Skeletal muscle tissue (tissue), 4 donors: ENCODE measurements around the gene PPP1R1C. TPM values are rescaled to one million over a fixed set of nuclear protein-coding genes. Genes with fewer than 3 reads are reported as not detected.
"Not testable (repeated sequence)": the region's sequence is repeated elsewhere in the genome, so short reads cannot be mapped to it uniquely, and the experiment has no call there.

Experiments
- H3K27ac ChIP-seq: one replicate; pipeline ENCODE4 v1.7.0; 2013; ENCODE audit warnings: mild to moderate bottlenecking, low read depth, low read length, inconsistent platforms
- H3K27me3 ChIP-seq, 3 donors: one replicate each; pipeline ENCODE4 v1.7.0; 2013; ENCODE audit warnings: low read length in 3 of 3; ENCODE audit not compliant: control insufficient read depth in 3 of 3, insufficient read depth in 3 of 3
- H3K36me3 ChIP-seq, 3 donors: one replicate each; pipeline ENCODE4 v1.7.0; 2013; ENCODE audit warnings: low read length in 3 of 3; ENCODE audit not compliant: control insufficient read depth in 3 of 3, insufficient read depth in 3 of 3
- H3K4me1 ChIP-seq, 3 donors: one replicate each; pipeline ENCODE4 v1.7.0; 2013; ENCODE audit warnings: low read length in 3 of 3, mild to moderate bottlenecking in 3 of 3; ENCODE audit not compliant: control insufficient read depth in 3 of 3, insufficient read depth in 3 of 3
- H3K4me3 ChIP-seq, 3 donors: one replicate each; pipeline ENCODE4 v1.7.0; 2013; ENCODE audit warnings: low read length in 3 of 3
- H3K9ac ChIP-seq, 3 donors: one replicate each; pipeline ENCODE4 v1.7.0; 2013; ENCODE audit warnings: low read length in 3 of 3, mild to moderate bottlenecking in 3 of 3, moderate library complexity in 2 of 3, low read depth in 1 of 3
- H3K9me3 ChIP-seq, 3 donors: one replicate each; pipeline ENCODE4 v1.7.0; 2013; ENCODE audit warnings: low read length in 3 of 3; ENCODE audit not compliant: control insufficient read depth in 3 of 3
- total RNA-seq: library from RNA; depleted of rRNA; stranded (reverse); fragments of >200 nt; gene quantifications from one replicate; pipeline ENCODE4 v1.2.3, GENCODE V29; 2014
- donor health status: Osteomylitis.

PPP1R1C gene
- total RNA-seq, 1 donor from 2014 or later: 1.6 TPM

DNA sequence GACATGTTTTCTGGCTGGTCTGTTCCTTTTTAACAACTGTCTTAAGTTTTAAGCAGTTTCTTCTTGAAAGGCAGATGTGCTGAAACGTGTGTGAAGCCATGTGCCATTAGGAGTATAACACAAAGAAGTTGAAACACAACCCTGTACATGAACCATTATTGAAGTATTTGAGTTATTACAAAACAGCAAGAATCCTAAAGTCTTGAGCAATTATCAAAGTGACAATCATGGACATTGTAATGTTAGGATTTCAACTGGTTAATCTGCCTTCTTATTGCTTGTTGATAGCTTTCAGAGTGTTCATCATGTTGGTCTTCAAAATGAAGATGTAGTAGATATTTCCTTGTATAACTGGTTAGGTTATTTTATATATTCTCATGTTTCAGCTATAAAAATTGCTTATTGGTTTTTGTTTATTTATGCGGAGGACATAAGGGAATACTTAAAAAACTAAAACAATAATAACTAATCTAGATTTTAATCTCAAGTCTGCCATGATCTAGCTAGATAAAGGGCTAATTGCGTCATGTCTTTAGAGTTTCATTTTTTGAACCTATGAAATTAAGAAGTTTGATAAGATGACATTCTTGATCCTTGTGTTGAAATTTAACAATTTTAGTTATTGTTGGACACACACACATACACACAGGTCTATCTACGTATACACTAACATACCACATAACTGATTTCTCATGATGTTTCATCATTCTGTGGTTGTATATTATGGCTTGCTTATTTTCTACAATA lies 21.1 kb downstream of the PPP1R1C start:
- no peaks in the 10 kb centered on the region for H3K36me3 ChIP-seq

DNA sequence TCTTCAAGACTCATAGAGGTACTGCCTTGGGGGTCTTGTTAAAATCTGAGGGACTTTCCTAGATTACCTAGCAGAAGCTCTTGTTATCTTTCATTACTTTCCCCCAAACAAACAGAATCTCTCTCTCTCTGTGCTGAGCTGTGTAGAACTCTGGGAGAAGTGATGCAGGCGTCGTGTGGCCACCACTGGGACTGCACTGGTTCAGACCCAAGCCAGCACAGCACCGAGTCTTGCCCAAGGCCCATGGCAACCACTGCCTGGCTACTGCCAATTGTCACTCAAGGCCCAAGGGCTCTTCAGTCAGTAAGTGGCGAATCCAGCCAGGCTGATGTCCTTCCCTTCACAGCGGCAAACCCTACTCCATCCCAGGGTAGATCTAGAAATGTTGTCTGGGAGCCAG lies 28.6 kb downstream of the PPP1R1C start:
- Histone ChIP-seq H3K9ac (no peak overlapping the region), H3K36me3 (no peaks in the 10 kb centered on the region), H3K4me3 (no peak overlapping the region), H3K27ac (no peak overlapping the region), H3K27me3 (no peaks in the 10 kb centered on the region), H3K9me3 (peaks cover 0 to 3% (median 0%) of the 10 kb centered on the region in 3 donors), H3K4me1 (no peaks in the 10 kb centered on the region)

More for the DNA sequence above, 21.1 kb downstream of the PPP1R1C start:
- Histone ChIP-seq H3K27ac (no peak overlapping the region), H3K27me3 (no peaks in the 10 kb centered on the region), H3K9ac (no peak overlapping the region), H3K9me3 (peaks cover 0 to 2% (median 0%) of the 10 kb centered on the region in 3 donors), H3K4me1 (no peaks in the 10 kb centered on the region), H3K4me3 (no peak overlapping the region)

DNA sequence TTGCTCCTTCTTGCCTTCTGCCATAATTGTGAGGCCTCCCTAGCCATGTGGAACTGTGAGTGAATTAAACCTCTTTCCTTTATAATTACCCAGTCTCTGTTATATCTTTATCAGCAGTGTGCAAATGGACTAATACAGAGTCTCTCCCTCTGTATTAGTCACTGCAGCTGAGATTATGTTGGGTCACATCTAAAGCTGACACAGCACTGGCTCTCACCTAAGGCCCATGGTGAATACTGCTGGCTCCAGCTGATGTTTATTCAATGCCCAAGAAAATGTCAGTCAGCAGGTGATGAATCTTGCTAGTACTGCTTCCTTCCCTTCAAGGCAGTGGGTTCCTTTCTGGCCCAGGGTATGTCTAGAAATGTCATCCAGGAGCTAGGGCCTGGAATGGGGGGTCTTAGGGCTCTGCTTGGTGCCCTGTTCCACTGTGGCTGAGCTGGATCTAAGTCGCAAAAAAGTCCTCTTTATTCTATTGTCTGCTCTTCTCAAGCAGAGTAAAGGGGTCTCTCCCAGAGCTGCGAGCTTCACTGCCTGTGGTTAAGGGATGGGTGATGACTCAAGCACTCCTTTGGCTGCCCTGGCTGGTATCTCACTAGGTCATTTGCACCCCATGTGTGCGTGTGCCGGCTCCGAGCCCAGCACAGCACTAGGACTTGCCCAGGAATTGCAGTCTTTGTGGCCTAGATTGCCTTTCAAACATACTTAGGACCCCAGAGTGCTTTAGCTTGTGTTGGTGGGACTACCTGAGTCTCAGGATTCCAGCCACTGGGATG lies 29.9 kb downstream of the PPP1R1C start:
- peaks cover 0 to 3% (median 0%) of the 10 kb centered on the region in 3 donors for H3K9me3 ChIP-seq
- no peak overlapping the region for H3K4me3 ChIP-seq
- no peaks in the 10 kb centered on the region for H3K27me3 ChIP-seq
- no peaks in the 10 kb centered on the region for H3K36me3 ChIP-seq
- H3K27ac ChIP-seq: no peak overlapping the region
- H3K4me1 ChIP-seq: no peaks in the 10 kb centered on the region
- H3K9ac ChIP-seq: no peak overlapping the region

DNA sequence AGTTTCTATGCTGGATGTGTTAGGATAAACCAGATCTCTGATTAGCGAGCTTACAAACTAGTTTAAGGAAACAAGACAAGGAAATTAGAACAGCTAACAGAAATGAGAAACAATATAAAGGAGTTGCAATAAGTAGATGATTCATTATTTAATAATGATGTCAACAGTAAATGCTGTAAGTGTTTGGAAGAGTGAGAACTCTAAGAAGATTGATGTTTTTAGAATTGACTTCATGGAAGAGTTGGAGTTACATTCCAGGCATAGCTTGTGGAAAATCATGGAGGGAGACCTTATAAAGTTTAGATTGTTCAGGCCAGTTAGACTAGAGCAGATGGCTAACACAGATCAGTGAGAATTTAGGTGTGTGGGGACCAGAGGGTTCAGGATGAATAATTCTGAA lies 32.6 kb downstream of the PPP1R1C start:
- Histone ChIP-seq H3K9ac (no peak overlapping the region), H3K27ac (no peak overlapping the region), H3K27me3 (no peaks in the 10 kb centered on the region), H3K4me1 (no peaks in the 10 kb centered on the region), H3K36me3 (no peaks in the 10 kb centered on the region), H3K9me3 (peaks cover 3 to 4% (median 4%) of the 10 kb centered on the region in 3 donors), H3K4me3 (no peak overlapping the region)

DNA sequence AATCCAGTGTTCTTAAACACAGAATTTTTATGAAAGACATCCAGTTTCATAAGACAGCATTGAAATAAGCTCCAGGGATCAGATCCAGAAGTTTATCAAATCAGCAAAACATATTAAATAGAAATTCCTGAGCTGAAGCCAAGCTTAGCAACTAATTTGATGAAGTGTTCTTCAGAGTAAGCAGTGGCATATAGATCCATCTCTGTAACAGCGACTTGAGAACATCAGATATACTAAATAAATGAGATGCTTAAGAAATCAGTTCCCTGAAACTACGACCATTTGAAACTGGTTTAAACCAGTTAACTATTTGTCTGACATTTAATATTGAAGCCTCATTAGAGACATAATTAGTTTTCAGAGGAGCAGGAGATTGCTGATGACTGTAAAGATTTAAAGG lies 34.1 kb downstream of the PPP1R1C start:
- Histone ChIP-seq H3K9ac (no peak overlapping the region), H3K27me3 (no peaks in the 10 kb centered on the region), H3K9me3 (peaks cover 4 to 5% (median 4%) of the 10 kb centered on the region in 3 donors), H3K4me1 (no peaks in the 10 kb centered on the region), H3K27ac (no peak overlapping the region), H3K4me3 (no peak overlapping the region), H3K36me3 (no peaks in the 10 kb centered on the region)

DNA sequence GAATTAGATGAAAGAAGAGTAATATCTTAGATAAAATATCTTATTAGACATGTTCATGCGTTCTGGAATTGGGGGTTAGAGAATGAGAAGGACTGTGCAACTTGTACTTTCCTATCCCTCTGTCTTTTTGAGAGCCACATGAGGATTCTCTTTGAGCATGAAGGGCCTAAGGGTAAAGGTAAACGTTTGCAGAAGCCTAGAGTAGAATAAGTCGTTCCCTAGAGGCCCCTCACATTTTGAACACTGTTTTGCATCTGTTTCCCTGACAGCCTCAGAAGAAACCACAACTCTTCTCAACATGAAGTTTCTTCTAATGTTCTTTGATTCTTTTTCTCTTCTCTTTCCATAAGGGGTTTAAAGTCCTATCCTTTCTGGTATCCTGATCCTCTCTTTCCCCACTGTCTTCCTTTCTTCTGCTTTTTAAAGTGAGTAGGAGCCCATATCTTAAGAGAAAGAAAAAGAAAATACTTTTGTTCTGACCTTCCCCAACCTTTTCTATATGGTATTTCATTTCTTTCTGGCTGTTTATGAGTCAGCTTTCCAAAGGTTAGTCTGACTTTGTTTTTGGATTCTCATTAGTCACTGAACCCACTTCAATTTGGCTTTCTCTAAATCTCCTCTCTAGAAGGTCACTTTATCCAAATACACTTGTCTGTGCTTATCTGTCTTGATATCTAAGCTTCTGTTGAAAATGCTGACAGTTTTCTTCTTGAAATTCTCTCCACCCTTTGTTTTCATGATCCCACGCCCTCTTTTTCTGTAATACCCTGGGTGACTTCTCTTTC lies 34.8 kb downstream of the PPP1R1C start:
- H3K36me3 ChIP-seq: no peaks in the 10 kb centered on the region
- H3K4me3 ChIP-seq: no peak overlapping the region
- no peaks in the 10 kb centered on the region for H3K4me1 ChIP-seq
- H3K9ac ChIP-seq: no peak overlapping the region
- H3K27ac ChIP-seq: no peak overlapping the region
- peaks cover 4 to 5% (median 4%) of the 10 kb centered on the region in 3 donors for H3K9me3 ChIP-seq
- no peaks in the 10 kb centered on the region for H3K27me3 ChIP-seq

DNA sequence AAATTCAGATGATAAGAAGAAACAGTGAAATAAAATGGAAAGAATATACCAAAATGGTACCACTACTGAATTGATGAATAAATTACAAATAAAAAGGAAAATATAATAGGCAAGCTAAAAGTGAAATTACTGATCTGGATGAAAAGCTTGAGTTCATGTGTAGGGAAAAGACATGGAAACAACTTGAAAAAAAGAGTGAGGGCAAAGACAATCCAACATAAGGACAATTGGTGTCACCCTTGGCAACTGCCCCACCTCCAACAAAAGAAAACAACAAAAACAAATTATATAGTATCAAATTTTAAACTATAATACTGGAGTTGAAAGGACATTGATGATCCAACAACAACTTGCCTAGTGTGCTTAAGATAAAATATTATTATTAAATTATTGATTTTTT lies 37.6 kb downstream of the PPP1R1C start:
- no peaks in the 10 kb centered on the region for H3K27me3 ChIP-seq
- no peak overlapping the region for H3K4me3 ChIP-seq
- no peak overlapping the region for H3K27ac ChIP-seq
- no peak overlapping the region for H3K9ac ChIP-seq
- peaks cover 4 to 5% (median 4%) of the 10 kb centered on the region in 3 donors for H3K9me3 ChIP-seq
- no peaks in the 10 kb centered on the region for H3K4me1 ChIP-seq
- no peaks in the 10 kb centered on the region for H3K36me3 ChIP-seq

DNA sequence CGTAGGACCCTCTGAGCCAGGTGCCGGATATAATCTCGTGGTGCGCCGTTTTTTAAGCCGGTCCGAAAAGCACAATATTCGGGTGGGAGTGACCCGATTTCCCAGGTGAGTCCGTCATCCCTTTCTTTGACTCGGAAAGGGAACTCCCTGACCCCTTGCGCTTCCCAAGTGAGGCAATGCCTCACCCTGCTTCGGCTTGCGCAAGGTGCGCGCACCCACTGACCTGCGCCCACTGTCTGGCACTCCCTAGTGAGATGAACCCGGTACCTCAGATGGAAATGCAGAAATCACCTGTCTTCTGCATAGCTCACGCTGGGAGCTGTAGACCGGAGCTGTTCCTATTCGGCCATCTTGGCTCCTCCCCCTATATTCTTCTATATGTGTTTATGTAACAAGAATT lies 45.2 kb downstream of the PPP1R1C start:
- not testable (repeated sequence) for H3K9ac ChIP-seq

DNA sequence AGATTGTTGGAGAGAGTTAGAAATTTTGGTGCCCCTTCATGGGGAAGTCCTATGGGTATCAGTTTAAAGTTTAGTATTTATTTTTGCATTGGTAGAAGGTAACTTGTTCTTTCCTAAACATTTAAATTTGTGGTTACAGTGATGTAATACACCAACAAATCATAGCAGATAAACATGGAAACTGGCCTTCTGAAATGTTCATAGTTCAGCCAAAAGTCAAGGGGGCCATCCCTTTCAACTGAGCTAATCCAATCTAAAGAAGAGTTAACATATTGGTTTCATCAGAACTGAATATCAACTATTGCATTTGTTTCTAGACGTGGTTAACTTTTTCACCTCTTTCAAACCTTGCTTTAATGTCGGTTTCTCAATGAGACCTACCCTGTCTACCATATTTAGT lies 46.3 kb downstream of the PPP1R1C start:
- Histone ChIP-seq H3K4me3 (no peak overlapping the region), H3K27ac (no peak overlapping the region), H3K9ac (no peak overlapping the region), H3K9me3 (no peaks in the 10 kb centered on the region), H3K36me3 (no peaks in the 10 kb centered on the region), H3K27me3 (no peaks in the 10 kb centered on the region), H3K4me1 (no peaks in the 10 kb centered on the region)

More for the DNA sequence above, 45.2 kb downstream of the PPP1R1C start:
- not testable (repeated sequence) for H3K4me1 ChIP-seq, H3K4me3 ChIP-seq, H3K9me3 ChIP-seq, H3K36me3 ChIP-seq, H3K27me3 ChIP-seq, H3K27ac ChIP-seq
